ENCODE data around the gene PREP. TPM values are rescaled to one million over a fixed set of nuclear protein-coding genes. Genes with fewer than 3 reads are reported as not detected.

Gene PREP
- total RNA-seq, 1 donor from 2014 or later: 21.4 TPM

GRCh38 chr6:105304366-105304765 is 98.5 kb downstream of the PREP start:
- Histone ChIP-seq H3K36me3 (ENCODE audit: control insufficient read depth in 3 of 3, insufficient read depth in 3 of 3, low read length in 3 of 3) (peaks cover 0 to 11% (median 2%) of the 10 kb centered on the region in 3 donors), H3K9me3 (ENCODE audit: control insufficient read depth in 3 of 3, low read length in 3 of 3) (no peaks in the 10 kb centered on the region), H3K4me3 (ENCODE audit: low read length in 3 of 3) (no peak overlapping the region), H3K27me3 (ENCODE audit: control insufficient read depth in 3 of 3, insufficient read depth in 3 of 3, low read length in 3 of 3) (no peaks in the 10 kb centered on the region), H3K9ac (ENCODE audit: low read depth in 1 of 3, low read length in 3 of 3) (no peak overlapping the region), H3K27ac (ENCODE audit: low read depth, low read length) (no peak overlapping the region), H3K4me1 (ENCODE audit: control insufficient read depth in 3 of 3, insufficient read depth in 3 of 3, low read length in 3 of 3) (peaks cover 16 to 25% (median 17%) of the 10 kb centered on the region in 3 donors)

GRCh38 chr6:105302617-105303128 is 100.2 kb downstream of the PREP start:
- Histone ChIP-seq H3K4me1 (ENCODE audit: control insufficient read depth in 3 of 3, insufficient read depth in 3 of 3, low read length in 3 of 3) (peaks cover 17 to 32% (median 19%) of the 10 kb centered on the region in 3 donors), H3K9ac (ENCODE audit: low read depth in 1 of 3, low read length in 3 of 3) (no peak overlapping the region), H3K4me3 (ENCODE audit: low read length in 3 of 3) (peak overlapping the region in 2 of 3 donors; percentile 34 to 49), H3K27ac (ENCODE audit: low read depth, low read length) (peak overlapping the region; percentile 9), H3K36me3 (ENCODE audit: control insufficient read depth in 3 of 3, insufficient read depth in 3 of 3, low read length in 3 of 3) (peaks cover 0 to 9% (median 2%) of the 10 kb centered on the region in 3 donors), H3K27me3 (ENCODE audit: control insufficient read depth in 3 of 3, insufficient read depth in 3 of 3, low read length in 3 of 3) (no peaks in the 10 kb centered on the region), H3K9me3 (ENCODE audit: control insufficient read depth in 3 of 3, low read length in 3 of 3) (no peaks in the 10 kb centered on the region)

- Histone ChIP-seq H3K36me3 (ENCODE audit: control insufficient read depth in 3 of 3, insufficient read depth in 3 of 3, low read length in 3 of 3) (peaks cover 0 to 9% (median 2%) of the 10 kb centered on the region in 3 donors), H3K4me1 (ENCODE audit: control insufficient read depth in 3 of 3, insufficient read depth in 3 of 3, low read length in 3 of 3) (peaks cover 17 to 33% (median 19%) of the 10 kb centered on the region in 3 donors), H3K27me3 (ENCODE audit: control insufficient read depth in 3 of 3, insufficient read depth in 3 of 3, low read length in 3 of 3) (no peaks in the 10 kb centered on the region), H3K9me3 (ENCODE audit: control insufficient read depth in 3 of 3, low read length in 3 of 3) (no peaks in the 10 kb centered on the region), H3K27ac (ENCODE audit: low read depth, low read length) (peak overlapping the region; percentile 31), H3K4me3 (ENCODE audit: low read length in 3 of 3) (peak overlapping the region in 2 of 3 donors; percentile 34 to 49), H3K9ac (ENCODE audit: low read depth in 1 of 3, low read length in 3 of 3) (peak overlapping the region in 2 of 3 donors; percentile 2 to 40)
Measured at GRCh38 chr6:105301756-105302616, 100.9 kb downstream of the PREP start.

GRCh38 chr6:105301072-105301503 is 101.8 kb downstream of the PREP start:
- H3K9ac ChIP-seq (ENCODE audit: low read depth in 1 of 3, low read length in 3 of 3): peak overlapping the region; percentile 2 to 40 (median 28)
- peak overlapping the region in 1 of 3 donors; percentile 6 for H3K4me3 ChIP-seq (ENCODE audit: low read length in 3 of 3)
- no peaks in the 10 kb centered on the region for H3K27me3 ChIP-seq (ENCODE audit: control insufficient read depth in 3 of 3, insufficient read depth in 3 of 3, low read length in 3 of 3)
- peak overlapping the region; percentile 31 for H3K27ac ChIP-seq (ENCODE audit: low read depth, low read length)
- H3K36me3 ChIP-seq (ENCODE audit: control insufficient read depth in 3 of 3, insufficient read depth in 3 of 3, low read length in 3 of 3): peaks cover 0 to 6% (median 2%) of the 10 kb centered on the region in 3 donors
- peaks cover 17 to 35% (median 19%) of the 10 kb centered on the region in 3 donors for H3K4me1 ChIP-seq (ENCODE audit: control insufficient read depth in 3 of 3, insufficient read depth in 3 of 3, low read length in 3 of 3)
- no peaks in the 10 kb centered on the region for H3K9me3 ChIP-seq (ENCODE audit: control insufficient read depth in 3 of 3, low read length in 3 of 3)

- Histone ChIP-seq H3K27me3 (ENCODE audit: control insufficient read depth in 3 of 3, insufficient read depth in 3 of 3, low read length in 3 of 3) (no peaks in the 10 kb centered on the region), H3K36me3 (ENCODE audit: control insufficient read depth in 3 of 3, insufficient read depth in 3 of 3, low read length in 3 of 3) (peaks cover 0 to 5% (median 2%) of the 10 kb centered on the region in 3 donors), H3K4me3 (ENCODE audit: low read length in 3 of 3) (no peak overlapping the region), H3K9me3 (ENCODE audit: control insufficient read depth in 3 of 3, low read length in 3 of 3) (no peaks in the 10 kb centered on the region), H3K27ac (ENCODE audit: low read depth, low read length) (no peak overlapping the region), H3K4me1 (ENCODE audit: control insufficient read depth in 3 of 3, insufficient read depth in 3 of 3, low read length in 3 of 3) (peaks cover 17 to 35% (median 19%) of the 10 kb centered on the region in 3 donors), H3K9ac (ENCODE audit: low read depth in 1 of 3, low read length in 3 of 3) (no peak overlapping the region)
Measured at GRCh38 chr6:105300090-105300489, 102.8 kb downstream of the PREP start.

- no peak overlapping the region for H3K4me3 ChIP-seq (ENCODE audit: low read length in 3 of 3)
- peaks cover 0 to 6% (median 0%) of the 10 kb centered on the region in 3 donors for H3K36me3 ChIP-seq (ENCODE audit: control insufficient read depth in 3 of 3, insufficient read depth in 3 of 3, low read length in 3 of 3)
- no peaks in the 10 kb centered on the region for H3K9me3 ChIP-seq (ENCODE audit: control insufficient read depth in 3 of 3, low read length in 3 of 3)
Measured at GRCh38 chr6:105294129-105294528, 108.8 kb downstream of the PREP start.

GRCh38 chr6:105292689-105293339 is 110.1 kb downstream of the PREP start:
- Histone ChIP-seq H3K36me3 (ENCODE audit: control insufficient read depth in 3 of 3, insufficient read depth in 3 of 3, low read length in 3 of 3) (peaks cover 0 to 4% (median 0%) of the 10 kb centered on the region in 3 donors), H3K9me3 (ENCODE audit: control insufficient read depth in 3 of 3, low read length in 3 of 3) (no peaks in the 10 kb centered on the region), H3K4me3 (ENCODE audit: low read length in 3 of 3) (no peak overlapping the region), H3K27ac (ENCODE audit: low read depth, low read length) (no peak overlapping the region), H3K9ac (ENCODE audit: low read depth in 1 of 3, low read length in 3 of 3) (no peak overlapping the region), H3K27me3 (ENCODE audit: control insufficient read depth in 3 of 3, insufficient read depth in 3 of 3, low read length in 3 of 3) (no peaks in the 10 kb centered on the region), H3K4me1 (ENCODE audit: control insufficient read depth in 3 of 3, insufficient read depth in 3 of 3, low read length in 3 of 3) (peaks cover 3 to 5% (median 3%) of the 10 kb centered on the region in 3 donors)

More at GRCh38 chr6:105294129-105294528, 108.8 kb downstream of the PREP start:
- Histone ChIP-seq H3K4me1 (ENCODE audit: control insufficient read depth in 3 of 3, insufficient read depth in 3 of 3, low read length in 3 of 3) (peaks cover 0 to 10% (median 3%) of the 10 kb centered on the region in 3 donors), H3K9ac (ENCODE audit: low read depth in 1 of 3, low read length in 3 of 3) (no peak overlapping the region), H3K27ac (ENCODE audit: low read depth, low read length) (no peak overlapping the region), H3K27me3 (ENCODE audit: control insufficient read depth in 3 of 3, insufficient read depth in 3 of 3, low read length in 3 of 3) (no peaks in the 10 kb centered on the region)

GRCh38 chr6:105291525-105291924 is 111.4 kb downstream of the PREP start:
- Histone ChIP-seq H3K9ac (ENCODE audit: low read depth in 1 of 3, low read length in 3 of 3) (no peak overlapping the region), H3K9me3 (ENCODE audit: control insufficient read depth in 3 of 3, low read length in 3 of 3) (no peaks in the 10 kb centered on the region), H3K4me3 (ENCODE audit: low read length in 3 of 3) (no peak overlapping the region), H3K36me3 (ENCODE audit: control insufficient read depth in 3 of 3, insufficient read depth in 3 of 3, low read length in 3 of 3) (peaks cover 0 to 4% (median 0%) of the 10 kb centered on the region in 3 donors), H3K27me3 (ENCODE audit: control insufficient read depth in 3 of 3, insufficient read depth in 3 of 3, low read length in 3 of 3) (no peaks in the 10 kb centered on the region), H3K4me1 (ENCODE audit: control insufficient read depth in 3 of 3, insufficient read depth in 3 of 3, low read length in 3 of 3) (peaks cover 0 to 8% (median 7%) of the 10 kb centered on the region in 3 donors), H3K27ac (ENCODE audit: low read depth, low read length) (no peak overlapping the region)

- H3K27me3 ChIP-seq (ENCODE audit: control insufficient read depth in 3 of 3, insufficient read depth in 3 of 3, low read length in 3 of 3): no peaks in the 10 kb centered on the region
- no peak overlapping the region for H3K9ac ChIP-seq (ENCODE audit: low read depth in 1 of 3, low read length in 3 of 3)
- peaks cover 10 to 22% (median 12%) of the 10 kb centered on the region in 3 donors for H3K4me1 ChIP-seq (ENCODE audit: control insufficient read depth in 3 of 3, insufficient read depth in 3 of 3, low read length in 3 of 3)
- peaks cover 14 to 39% (median 30%) of the 10 kb centered on the region in 3 donors for H3K36me3 ChIP-seq (ENCODE audit: control insufficient read depth in 3 of 3, insufficient read depth in 3 of 3, low read length in 3 of 3)
- no peak overlapping the region for H3K4me3 ChIP-seq (ENCODE audit: low read length in 3 of 3)
- no peaks in the 10 kb centered on the region for H3K9me3 ChIP-seq (ENCODE audit: control insufficient read depth in 3 of 3, low read length in 3 of 3)
- H3K27ac ChIP-seq (ENCODE audit: low read depth, low read length): no peak overlapping the region
Measured at GRCh38 chr6:105282631-105283585, 120.0 kb downstream of the PREP start.
